ENCODE data around the gene ZXDC.

DNA sequence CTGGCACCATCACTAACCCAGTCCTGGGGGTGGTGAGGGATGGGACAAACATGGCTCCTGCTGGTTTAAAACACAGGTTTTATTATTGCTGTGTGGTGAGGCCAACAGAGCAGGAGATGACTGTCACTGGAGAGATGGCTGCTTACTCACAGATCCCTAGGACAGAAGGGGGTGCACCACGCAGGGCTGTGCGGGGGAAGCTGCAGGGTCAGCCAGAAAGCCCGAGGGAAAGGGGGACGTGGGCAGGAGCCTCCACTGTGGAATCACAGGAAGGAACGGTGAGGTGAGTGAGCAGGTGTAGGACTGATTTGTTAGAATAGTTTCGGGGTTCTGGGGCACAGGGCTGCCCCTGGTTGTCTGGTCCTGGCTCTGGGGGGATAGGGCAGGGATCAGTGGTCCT lies 73.5 kb downstream of the ZXDC start:
- TF ChIP-seq, protein P1, sequence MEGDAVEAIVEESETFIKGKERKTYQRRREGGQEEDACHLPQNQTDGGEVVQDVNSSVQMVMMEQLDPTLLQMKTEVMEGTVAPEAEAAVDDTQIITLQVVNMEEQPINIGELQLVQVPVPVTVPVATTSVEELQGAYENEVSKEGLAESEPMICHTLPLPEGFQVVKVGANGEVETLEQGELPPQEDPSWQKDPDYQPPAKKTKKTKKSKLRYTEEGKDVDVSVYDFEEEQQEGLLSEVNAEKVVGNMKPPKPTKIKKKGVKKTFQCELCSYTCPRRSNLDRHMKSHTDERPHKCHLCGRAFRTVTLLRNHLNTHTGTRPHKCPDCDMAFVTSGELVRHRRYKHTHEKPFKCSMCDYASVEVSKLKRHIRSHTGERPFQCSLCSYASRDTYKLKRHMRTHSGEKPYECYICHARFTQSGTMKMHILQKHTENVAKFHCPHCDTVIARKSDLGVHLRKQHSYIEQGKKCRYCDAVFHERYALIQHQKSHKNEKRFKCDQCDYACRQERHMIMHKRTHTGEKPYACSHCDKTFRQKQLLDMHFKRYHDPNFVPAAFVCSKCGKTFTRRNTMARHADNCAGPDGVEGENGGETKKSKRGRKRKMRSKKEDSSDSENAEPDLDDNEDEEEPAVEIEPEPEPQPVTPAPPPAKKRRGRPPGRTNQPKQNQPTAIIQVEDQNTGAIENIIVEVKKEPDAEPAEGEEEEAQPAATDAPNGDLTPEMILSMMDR (IDR thresholded peaks at IDR 0.05): no peak
- no peak for TF ChIP-seq POLR2AphosphoS5 (IDR thresholded peaks at IDR 0.05; ENCODE audit: low read depth, low read length)
- TF ChIP-seq, protein P2, sequence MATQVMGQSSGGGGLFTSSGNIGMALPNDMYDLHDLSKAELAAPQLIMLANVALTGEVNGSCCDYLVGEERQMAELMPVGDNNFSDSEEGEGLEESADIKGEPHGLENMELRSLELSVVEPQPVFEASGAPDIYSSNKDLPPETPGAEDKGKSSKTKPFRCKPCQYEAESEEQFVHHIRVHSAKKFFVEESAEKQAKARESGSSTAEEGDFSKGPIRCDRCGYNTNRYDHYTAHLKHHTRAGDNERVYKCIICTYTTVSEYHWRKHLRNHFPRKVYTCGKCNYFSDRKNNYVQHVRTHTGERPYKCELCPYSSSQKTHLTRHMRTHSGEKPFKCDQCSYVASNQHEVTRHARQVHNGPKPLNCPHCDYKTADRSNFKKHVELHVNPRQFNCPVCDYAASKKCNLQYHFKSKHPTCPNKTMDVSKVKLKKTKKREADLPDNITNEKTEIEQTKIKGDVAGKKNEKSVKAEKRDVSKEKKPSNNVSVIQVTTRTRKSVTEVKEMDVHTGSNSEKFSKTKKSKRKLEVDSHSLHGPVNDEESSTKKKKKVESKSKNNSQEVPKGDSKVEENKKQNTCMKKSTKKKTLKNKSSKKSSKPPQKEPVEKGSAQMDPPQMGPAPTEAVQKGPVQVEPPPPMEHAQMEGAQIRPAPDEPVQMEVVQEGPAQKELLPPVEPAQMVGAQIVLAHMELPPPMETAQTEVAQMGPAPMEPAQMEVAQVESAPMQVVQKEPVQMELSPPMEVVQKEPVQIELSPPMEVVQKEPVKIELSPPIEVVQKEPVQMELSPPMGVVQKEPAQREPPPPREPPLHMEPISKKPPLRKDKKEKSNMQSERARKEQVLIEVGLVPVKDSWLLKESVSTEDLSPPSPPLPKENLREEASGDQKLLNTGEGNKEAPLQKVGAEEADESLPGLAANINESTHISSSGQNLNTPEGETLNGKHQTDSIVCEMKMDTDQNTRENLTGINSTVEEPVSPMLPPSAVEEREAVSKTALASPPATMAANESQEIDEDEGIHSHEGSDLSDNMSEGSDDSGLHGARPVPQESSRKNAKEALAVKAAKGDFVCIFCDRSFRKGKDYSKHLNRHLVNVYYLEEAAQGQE (IDR thresholded peaks at IDR 0.05; ENCODE audit: insufficient read depth in 1 of 2, low read depth in 2 of 2, low read length in 1 of 2): no peak
- no peak for TF ChIP-seq SIN3A (IDR thresholded peaks at IDR 0.05; ENCODE audit: borderline replicate concordance, insufficient read depth, low read depth, low read length)
- TF ChIP-seq TCF7L2 (IDR thresholded peaks at IDR 0.05; ENCODE audit: low read depth, low read length): no peak

Data from Panc1 (cell line).